NCI-H1105 (cell line): Measurements from ENCODE around the gene CFTR.
"Not testable (repeated sequence)": the region's sequence is repeated elsewhere in the genome, so short reads cannot be mapped to it uniquely, and the experiment has no call there.

Experiments used
- DNase-seq: peaks from one replicate; lab custom pipeline; 2025; lab: John Stamatoyannopoulos, UW

The CFTR gene

GRCh38 chr7:117502331-117502730, 22.5 kb downstream of the CFTR start:
- no peak for DNase-seq

- DNase-seq, result no peak
Measured at GRCh38 chr7:117505238-117505637, 25.4 kb downstream of the CFTR start.

GRCh38 chr7:117508676-117509075, 28.9 kb downstream of the CFTR start:
- no peak for DNase-seq

GRCh38 chr7:117517194-117517593, 37.4 kb downstream of the CFTR start:
- not testable (repeated sequence) for DNase-seq

- no peak for DNase-seq
Measured at GRCh38 chr7:117530390-117530789, 50.6 kb downstream of the CFTR start.

GRCh38 chr7:117531595-117532244, 51.9 kb downstream of the CFTR start:
- no peak for DNase-seq

GRCh38 chr7:117538053-117538452, 58.2 kb downstream of the CFTR start:
- DNase-seq, result no peak

GRCh38 chr7:117544061-117544460, 64.2 kb downstream of the CFTR start:
- no peak for DNase-seq

- no peak for DNase-seq
Measured at GRCh38 chr7:117548035-117548434, 68.2 kb downstream of the CFTR start.

GRCh38 chr7:117550625-117551024, 70.8 kb downstream of the CFTR start:
- DNase-seq, result no peak

GRCh38 chr7:117552660-117553059, 72.8 kb downstream of the CFTR start:
- no peak for DNase-seq

- DNase-seq, result no peak
Measured at GRCh38 chr7:117555260-117555659, 75.4 kb downstream of the CFTR start.

- no peak for DNase-seq
Measured at GRCh38 chr7:117559391-117559790, 79.6 kb downstream of the CFTR start.

GRCh38 chr7:117560030-117560429, 80.2 kb downstream of the CFTR start:
- DNase-seq, result no peak

GRCh38 chr7:117562759-117563158, 82.9 kb downstream of the CFTR start:
- DNase-seq, result no peak

GRCh38 chr7:117564080-117564479, 84.3 kb downstream of the CFTR start:
- DNase-seq, result no peak

GRCh38 chr7:117564627-117565026, 84.8 kb downstream of the CFTR start:
- DNase-seq, result no peak

GRCh38 chr7:117565226-117565625, 85.4 kb downstream of the CFTR start:
- no peak for DNase-seq

GRCh38 chr7:117567781-117568180, 88.0 kb downstream of the CFTR start:
- DNase-seq, result no peak

- DNase-seq, result no peak
Measured at GRCh38 chr7:117572856-117573620, 93.2 kb downstream of the CFTR start.

- no peak for DNase-seq
Measured at GRCh38 chr7:117581424-117581823, 101.6 kb downstream of the CFTR start.

- DNase-seq, result no peak
Measured at GRCh38 chr7:117582219-117582704, 102.4 kb downstream of the CFTR start.

- no peak for DNase-seq
Measured at GRCh38 chr7:117587931-117588330, 108.1 kb downstream of the CFTR start.
